Measurements from ENCODE around the gene CLCN6.

DNA sequence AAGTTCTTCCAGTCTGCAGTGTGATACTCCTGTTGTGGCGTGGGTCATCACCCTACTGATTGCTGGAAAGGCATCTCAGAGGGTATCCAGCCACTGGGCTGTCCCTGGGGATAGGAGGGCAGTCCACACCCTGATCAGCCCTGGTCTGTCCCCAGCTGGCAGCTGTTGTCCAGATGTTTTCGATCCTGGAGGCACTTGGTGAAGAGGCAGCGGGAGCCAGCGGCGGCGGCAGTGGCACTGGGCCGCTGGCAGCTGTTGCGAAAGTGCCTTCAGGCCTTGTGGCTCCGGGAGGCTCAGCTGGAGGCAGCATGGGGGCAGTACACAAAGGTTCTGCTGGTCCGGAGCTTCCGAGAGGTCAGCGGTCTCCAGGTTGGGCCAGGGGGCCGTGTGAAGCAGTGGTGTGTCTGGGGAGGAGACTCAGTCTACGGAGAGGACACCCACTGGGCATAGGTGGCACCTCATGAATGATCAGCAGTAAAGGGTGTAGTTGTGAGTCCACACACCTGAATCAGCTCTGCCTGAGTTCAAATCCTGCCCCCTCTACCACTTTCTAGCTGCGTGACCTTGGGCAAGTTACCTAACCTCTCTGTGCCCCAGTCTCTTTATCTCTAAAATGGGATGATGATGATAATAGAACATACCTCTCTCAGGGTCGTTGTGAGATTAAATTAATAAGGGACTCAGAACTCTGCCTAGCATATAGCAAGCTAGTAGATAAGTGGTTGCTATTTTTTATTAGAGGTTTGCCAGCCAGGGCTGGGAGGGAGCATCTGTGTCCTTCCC, 37.9 kb upstream of the CLCN6 start:
- TF ChIP-seq, protein P1, sequence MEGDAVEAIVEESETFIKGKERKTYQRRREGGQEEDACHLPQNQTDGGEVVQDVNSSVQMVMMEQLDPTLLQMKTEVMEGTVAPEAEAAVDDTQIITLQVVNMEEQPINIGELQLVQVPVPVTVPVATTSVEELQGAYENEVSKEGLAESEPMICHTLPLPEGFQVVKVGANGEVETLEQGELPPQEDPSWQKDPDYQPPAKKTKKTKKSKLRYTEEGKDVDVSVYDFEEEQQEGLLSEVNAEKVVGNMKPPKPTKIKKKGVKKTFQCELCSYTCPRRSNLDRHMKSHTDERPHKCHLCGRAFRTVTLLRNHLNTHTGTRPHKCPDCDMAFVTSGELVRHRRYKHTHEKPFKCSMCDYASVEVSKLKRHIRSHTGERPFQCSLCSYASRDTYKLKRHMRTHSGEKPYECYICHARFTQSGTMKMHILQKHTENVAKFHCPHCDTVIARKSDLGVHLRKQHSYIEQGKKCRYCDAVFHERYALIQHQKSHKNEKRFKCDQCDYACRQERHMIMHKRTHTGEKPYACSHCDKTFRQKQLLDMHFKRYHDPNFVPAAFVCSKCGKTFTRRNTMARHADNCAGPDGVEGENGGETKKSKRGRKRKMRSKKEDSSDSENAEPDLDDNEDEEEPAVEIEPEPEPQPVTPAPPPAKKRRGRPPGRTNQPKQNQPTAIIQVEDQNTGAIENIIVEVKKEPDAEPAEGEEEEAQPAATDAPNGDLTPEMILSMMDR (IDR thresholded peaks at IDR 0.05; ENCODE audit: low read depth, low read length) = no peak
- TF ChIP-seq EZH2phosphoT487 (IDR thresholded peaks at IDR 0.05; ENCODE audit: low read depth) = no peak
